Osteocyte (in vitro differentiated cells): ENCODE measurements around the gene MPST. TPM values are rescaled to one million over a fixed set of nuclear protein-coding genes. Genes with fewer than 3 reads are reported as not detected.

Experiments used
- DNase-seq: peaks from one replicate; pipeline ENCODE4 v3.0.0; 2021; ENCODE audit warnings: mixed read lengths; ENCODE audit not compliant: unreplicated experiment; ENCODE audit errors: extremely low spot score
- H3K27ac Mint-ChIP-seq: one replicate; pipeline ENCODE4 v1.8.0; 2021; ENCODE audit warnings: mild to moderate bottlenecking, mixed read lengths; ENCODE audit not compliant: unreplicated experiment
- H3K27me3 Mint-ChIP-seq: one replicate; pipeline ENCODE4 v1.8.0; 2021; ENCODE audit warnings: mixed read lengths; ENCODE audit not compliant: unreplicated experiment
- H3K36me3 Mint-ChIP-seq: one replicate; pipeline ENCODE4 v1.8.0; 2021; ENCODE audit warnings: mixed read lengths; ENCODE audit not compliant: unreplicated experiment
- H3K4me1 Mint-ChIP-seq: one replicate; pipeline ENCODE4 v1.8.0; 2021; ENCODE audit warnings: mixed read lengths; ENCODE audit not compliant: unreplicated experiment
- H3K4me3 Mint-ChIP-seq: one replicate; pipeline ENCODE4 v1.8.0; 2021; ENCODE audit warnings: mild to moderate bottlenecking, moderate library complexity, mixed read lengths; ENCODE audit not compliant: unreplicated experiment
- H3K9me3 Mint-ChIP-seq: one replicate; pipeline ENCODE4 v1.8.0; 2021; ENCODE audit warnings: mixed read lengths; ENCODE audit not compliant: unreplicated experiment
- CTCF ChIP-seq: fragments of 200-600 bp; sonication (generic); IDR thresholded peaks from 2 replicates; pipeline ENCODE4 v1.5.0; 2021; ENCODE audit warnings: antibody characterized with exemption, mild to moderate bottlenecking, moderate library complexity
- total RNA-seq: library from RNA; stranded (reverse); gene quantifications from 2 replicates; pipeline ENCODE4 v1.2.1, GENCODE V29; 2021

The MPST gene
- total RNA-seq, 1 donor from 2014 or later, result 65.1 TPM

GRCh38 chr22:37018086-37018814, 1.3 kb upstream of the MPST start:
- H3K4me3 Mint-ChIP-seq, result peak overlapping the region; percentile 81
- peaks cover 33% of the 10 kb centered on the region for H3K4me1 Mint-ChIP-seq
- no peaks in the 10 kb centered on the region for H3K36me3 Mint-ChIP-seq
- H3K27ac Mint-ChIP-seq, result peak overlapping the region; percentile 69
- DNase-seq, result no peak
- H3K27me3 Mint-ChIP-seq, result no peaks in the 10 kb centered on the region
- TF ChIP-seq CTCF, result no peak
- H3K9me3 Mint-ChIP-seq, result no peaks in the 10 kb centered on the region

- peak overlapping the region; percentile 69 for H3K27ac Mint-ChIP-seq
- H3K9me3 Mint-ChIP-seq, result no peaks in the 10 kb centered on the region
- no peak for DNase-seq
- H3K36me3 Mint-ChIP-seq, result no peaks in the 10 kb centered on the region
- peaks cover 33% of the 10 kb centered on the region for H3K4me1 Mint-ChIP-seq
- no peak for TF ChIP-seq CTCF
- peak overlapping the region; percentile 81 for H3K4me3 Mint-ChIP-seq
- H3K27me3 Mint-ChIP-seq, result no peaks in the 10 kb centered on the region
Observed at GRCh38 chr22:37018815-37019308, 680 bp upstream of the MPST start.

- H3K4me1 Mint-ChIP-seq, result peaks cover 33% of the 10 kb centered on the region
- no peak for TF ChIP-seq CTCF
- no peaks in the 10 kb centered on the region for H3K27me3 Mint-ChIP-seq
- H3K36me3 Mint-ChIP-seq, result peaks cover 4% of the 10 kb centered on the region
- DNase-seq, result no peak
- H3K9me3 Mint-ChIP-seq, result no peaks in the 10 kb centered on the region
- peak overlapping the region; percentile 92 for H3K4me3 Mint-ChIP-seq
- peak overlapping the region; percentile 91 for H3K27ac Mint-ChIP-seq
Observed at GRCh38 chr22:37020192-37020479, 594 bp downstream of the MPST start.

GRCh38 chr22:37021041-37021440, 1.5 kb downstream of the MPST start:
- TF ChIP-seq CTCF, result no peak
- Mint-ChIP-seq H3K27ac (no peak overlapping the region), H3K4me1 (peaks cover 31% of the 10 kb centered on the region), H3K9me3 (no peaks in the 10 kb centered on the region), H3K36me3 (peaks cover 4% of the 10 kb centered on the region), H3K27me3 (no peaks in the 10 kb centered on the region), H3K4me3 (no peak overlapping the region)
- DNase-seq, result no peak

- Mint-ChIP-seq H3K27me3 (no peaks in the 10 kb centered on the region), H3K36me3 (peaks cover 7% of the 10 kb centered on the region), H3K4me1 (peaks cover 29% of the 10 kb centered on the region), H3K4me3 (peak overlapping the region; percentile 50), H3K9me3 (no peaks in the 10 kb centered on the region), H3K27ac (peak overlapping the region; percentile 41)
- DNase-seq, result no peak
- TF ChIP-seq CTCF, result peak; percentile 76
Observed at GRCh38 chr22:37021710-37022482, 2.4 kb downstream of the MPST start.
